OCI-LY7 (cell line): ENCODE measurements around the gene RAB11FIP4.

Experiments
- CTCF ChIP-seq: fragments of 200-600 bp; sonication (generic); conservative IDR thresholded peaks from 2 replicates; pipeline ENCODE4 v1.5.1; 2014; ENCODE audit warnings: mild to moderate bottlenecking, antibody characterized with exemption, low read length, moderate library complexity, mixed read lengths
- EZH2phosphoT487 ChIP-seq: fragments of 200-600 bp; sonication (generic); IDR thresholded peaks from 2 replicates; pipeline ENCODE4 v1.6.1; 2018; ENCODE audit warnings: low read depth, borderline replicate concordance, mild to moderate bottlenecking, mixed run types, antibody characterized with exemption, low read length, moderate library complexity, mixed read lengths

- no peak for TF ChIP-seq CTCF
- TF ChIP-seq EZH2phosphoT487, result no peak
Observed at GRCh38 chr17:31511195-31511578, 119.7 kb downstream of the RAB11FIP4 start.
